ENCODE data around the gene OPRM1. TPM values are rescaled to one million over a fixed set of nuclear protein-coding genes. Genes with fewer than 3 reads are reported as not detected.

OPRM1 gene
- total and polyA plus RNA-seq, 4 donors = not detected

DNA sequence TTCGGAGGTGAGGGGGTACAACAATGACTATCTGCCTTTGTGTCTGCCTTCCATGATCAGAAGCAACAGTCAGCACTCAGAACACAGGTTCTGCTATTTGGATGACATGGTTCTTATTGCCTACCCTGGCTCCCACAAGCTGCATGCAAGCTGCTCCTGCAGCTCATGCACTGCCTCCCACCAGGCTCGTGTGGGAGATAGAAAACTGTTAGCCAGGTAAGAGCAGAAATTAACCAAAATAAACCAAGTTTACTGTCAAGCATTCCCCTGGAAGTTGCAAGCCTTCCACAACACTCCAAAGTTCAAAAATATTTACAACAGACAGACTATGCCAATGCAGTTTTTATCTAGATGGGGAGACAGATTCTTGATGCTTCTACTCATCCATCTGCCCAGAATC, 31.0 kb downstream of the OPRM1 start:
- H3K4me3 ChIP-seq (ENCODE audit: low read depth in 1 of 3, low read length in 3 of 3) = no peak overlapping the region
- no peak overlapping the region for H3K9ac ChIP-seq (ENCODE audit: low read depth in 1 of 2, low read length in 2 of 2)
- no peak overlapping the region for H3K27ac ChIP-seq (ENCODE audit: low read depth in 1 of 2, low read length in 2 of 2)
- peaks cover 0 to 3% (median 0%) of the 10 kb centered on the region in 4 donors for H3K9me3 ChIP-seq (ENCODE audit: control insufficient read depth in 4 of 4, low read length in 3 of 4)
- TF ChIP-seq JUND (IDR thresholded peaks at IDR 0.05) (no peak), FOXA1 (IDR thresholded peaks at IDR 0.05) (no peak), FOXA2 (IDR thresholded peaks at IDR 0.05) (no peak), NR2F2 (IDR thresholded peaks at IDR 0.05) (no peak)
- TF ChIP-seq, protein P1, sequence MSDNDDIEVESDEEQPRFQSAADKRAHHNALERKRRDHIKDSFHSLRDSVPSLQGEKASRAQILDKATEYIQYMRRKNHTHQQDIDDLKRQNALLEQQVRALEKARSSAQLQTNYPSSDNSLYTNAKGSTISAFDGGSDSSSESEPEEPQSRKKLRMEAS (IDR thresholded peaks at IDR 0.05) = no peak
- no peaks in the 10 kb centered on the region for H3K4me1 ChIP-seq (ENCODE audit: control insufficient read depth in 4 of 4, insufficient read depth in 4 of 4, low read length in 3 of 4)
- H3K36me3 ChIP-seq (ENCODE audit: control insufficient read depth in 4 of 4, insufficient read depth in 3 of 4, low read depth in 1 of 4, low read length in 3 of 4) = no peaks in the 10 kb centered on the region
- no peak for DNase-seq (ENCODE audit: low spot score)
- H3K27me3 ChIP-seq (ENCODE audit: control insufficient read depth in 4 of 4, insufficient read depth in 4 of 4, low read length in 3 of 4) = no peaks in the 10 kb centered on the region
- WGBS = 51% methylated on average over 2 of the region's 2 CpGs

DNA sequence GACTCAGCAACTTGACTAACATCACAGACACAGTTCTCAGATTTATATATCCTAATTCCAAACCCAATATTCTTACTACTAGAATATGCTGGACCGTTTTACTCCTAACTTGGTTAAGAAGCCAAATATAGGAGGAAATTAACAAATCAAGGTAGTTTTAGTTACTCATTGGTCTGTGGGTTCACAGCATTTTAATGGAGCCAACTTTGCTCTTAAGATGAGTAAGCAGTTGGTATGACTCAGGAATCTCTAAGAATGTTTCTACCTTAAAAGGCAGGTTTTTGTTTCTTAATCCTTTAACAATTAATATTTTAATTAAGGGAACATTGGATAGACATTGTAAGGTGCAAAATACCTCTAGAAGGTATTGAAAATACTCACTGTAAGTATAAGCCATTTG, 31.6 kb downstream of the OPRM1 start:
- Histone ChIP-seq H3K27ac (ENCODE audit: low read depth in 1 of 2, low read length in 2 of 2) (no peak overlapping the region), H3K36me3 (ENCODE audit: control insufficient read depth in 4 of 4, insufficient read depth in 3 of 4, low read depth in 1 of 4, low read length in 3 of 4) (no peaks in the 10 kb centered on the region), H3K27me3 (ENCODE audit: control insufficient read depth in 4 of 4, insufficient read depth in 4 of 4, low read length in 3 of 4) (no peaks in the 10 kb centered on the region), H3K9me3 (ENCODE audit: control insufficient read depth in 4 of 4, low read length in 3 of 4) (peaks cover 0 to 3% (median 0%) of the 10 kb centered on the region in 4 donors), H3K9ac (ENCODE audit: low read depth in 1 of 2, low read length in 2 of 2) (no peak overlapping the region), H3K4me3 (ENCODE audit: low read depth in 1 of 3, low read length in 3 of 3) (no peak overlapping the region), H3K4me1 (ENCODE audit: control insufficient read depth in 4 of 4, insufficient read depth in 4 of 4, low read length in 3 of 4) (no peaks in the 10 kb centered on the region)
- DNase-seq (ENCODE audit: low spot score) = no peak
- TF ChIP-seq, protein P2, sequence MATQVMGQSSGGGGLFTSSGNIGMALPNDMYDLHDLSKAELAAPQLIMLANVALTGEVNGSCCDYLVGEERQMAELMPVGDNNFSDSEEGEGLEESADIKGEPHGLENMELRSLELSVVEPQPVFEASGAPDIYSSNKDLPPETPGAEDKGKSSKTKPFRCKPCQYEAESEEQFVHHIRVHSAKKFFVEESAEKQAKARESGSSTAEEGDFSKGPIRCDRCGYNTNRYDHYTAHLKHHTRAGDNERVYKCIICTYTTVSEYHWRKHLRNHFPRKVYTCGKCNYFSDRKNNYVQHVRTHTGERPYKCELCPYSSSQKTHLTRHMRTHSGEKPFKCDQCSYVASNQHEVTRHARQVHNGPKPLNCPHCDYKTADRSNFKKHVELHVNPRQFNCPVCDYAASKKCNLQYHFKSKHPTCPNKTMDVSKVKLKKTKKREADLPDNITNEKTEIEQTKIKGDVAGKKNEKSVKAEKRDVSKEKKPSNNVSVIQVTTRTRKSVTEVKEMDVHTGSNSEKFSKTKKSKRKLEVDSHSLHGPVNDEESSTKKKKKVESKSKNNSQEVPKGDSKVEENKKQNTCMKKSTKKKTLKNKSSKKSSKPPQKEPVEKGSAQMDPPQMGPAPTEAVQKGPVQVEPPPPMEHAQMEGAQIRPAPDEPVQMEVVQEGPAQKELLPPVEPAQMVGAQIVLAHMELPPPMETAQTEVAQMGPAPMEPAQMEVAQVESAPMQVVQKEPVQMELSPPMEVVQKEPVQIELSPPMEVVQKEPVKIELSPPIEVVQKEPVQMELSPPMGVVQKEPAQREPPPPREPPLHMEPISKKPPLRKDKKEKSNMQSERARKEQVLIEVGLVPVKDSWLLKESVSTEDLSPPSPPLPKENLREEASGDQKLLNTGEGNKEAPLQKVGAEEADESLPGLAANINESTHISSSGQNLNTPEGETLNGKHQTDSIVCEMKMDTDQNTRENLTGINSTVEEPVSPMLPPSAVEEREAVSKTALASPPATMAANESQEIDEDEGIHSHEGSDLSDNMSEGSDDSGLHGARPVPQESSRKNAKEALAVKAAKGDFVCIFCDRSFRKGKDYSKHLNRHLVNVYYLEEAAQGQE (IDR thresholded peaks at IDR 0.05) = no peak
- no peak for TF ChIP-seq HNF4A (conservative IDR thresholded peaks at IDR 0.05)
- no peak for TF ChIP-seq NR2F2 (IDR thresholded peaks at IDR 0.05)
- TF ChIP-seq JUND (IDR thresholded peaks at IDR 0.05) = no peak
- no peak for TF ChIP-seq SP1 (IDR thresholded peaks at IDR 0.05)
- no peak for TF ChIP-seq FOXA2 (IDR thresholded peaks at IDR 0.05)
- TF ChIP-seq TAF1 (conservative IDR thresholded peaks at IDR 0.05) = no peak
- TF ChIP-seq YY1 (IDR thresholded peaks at IDR 0.05) = no peak
- TF ChIP-seq, protein P3, sequence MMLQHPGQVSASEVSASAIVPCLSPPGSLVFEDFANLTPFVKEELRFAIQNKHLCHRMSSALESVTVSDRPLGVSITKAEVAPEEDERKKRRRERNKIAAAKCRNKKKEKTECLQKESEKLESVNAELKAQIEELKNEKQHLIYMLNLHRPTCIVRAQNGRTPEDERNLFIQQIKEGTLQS (IDR thresholded peaks at IDR 0.05) = no peak
- no peak for TF ChIP-seq RAD21 (IDR thresholded peaks at IDR 0.05)
- TF ChIP-seq RXRA (IDR thresholded peaks at IDR 0.05) = no peak
- WGBS = 48% methylated on average over 1 of the region's 1 CpG

DNA sequence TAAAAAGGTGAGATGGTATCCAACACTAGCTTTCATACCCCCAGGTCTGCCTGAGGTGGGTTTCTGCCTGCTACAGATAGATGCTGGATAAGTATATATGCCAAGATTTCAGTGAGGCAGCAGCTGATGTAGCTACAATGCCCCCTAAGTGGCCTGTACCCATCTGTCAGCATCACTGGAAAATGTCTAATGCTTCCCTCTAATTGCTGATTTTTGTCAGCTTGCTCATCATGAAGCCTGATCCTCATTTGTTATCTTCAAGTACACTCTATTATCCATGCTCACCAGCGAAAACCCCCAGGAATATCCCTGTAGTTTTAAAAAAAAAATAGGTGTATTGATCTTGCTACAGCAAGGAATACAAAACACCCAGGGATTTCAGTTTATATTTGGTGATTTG, 32.2 kb downstream of the OPRM1 start:
- TF ChIP-seq RAD21 (IDR thresholded peaks at IDR 0.05) (no peak), NR2F2 (IDR thresholded peaks at IDR 0.05) (no peak), RXRA (IDR thresholded peaks at IDR 0.05) (no peak), GABPA (IDR thresholded peaks at IDR 0.05 in 1 of 2, conservative IDR thresholded peaks at IDR 0.05 in 1 of 2) (no peak), YY1 (IDR thresholded peaks at IDR 0.05) (no peak)
- TF ChIP-seq, protein P4, sequence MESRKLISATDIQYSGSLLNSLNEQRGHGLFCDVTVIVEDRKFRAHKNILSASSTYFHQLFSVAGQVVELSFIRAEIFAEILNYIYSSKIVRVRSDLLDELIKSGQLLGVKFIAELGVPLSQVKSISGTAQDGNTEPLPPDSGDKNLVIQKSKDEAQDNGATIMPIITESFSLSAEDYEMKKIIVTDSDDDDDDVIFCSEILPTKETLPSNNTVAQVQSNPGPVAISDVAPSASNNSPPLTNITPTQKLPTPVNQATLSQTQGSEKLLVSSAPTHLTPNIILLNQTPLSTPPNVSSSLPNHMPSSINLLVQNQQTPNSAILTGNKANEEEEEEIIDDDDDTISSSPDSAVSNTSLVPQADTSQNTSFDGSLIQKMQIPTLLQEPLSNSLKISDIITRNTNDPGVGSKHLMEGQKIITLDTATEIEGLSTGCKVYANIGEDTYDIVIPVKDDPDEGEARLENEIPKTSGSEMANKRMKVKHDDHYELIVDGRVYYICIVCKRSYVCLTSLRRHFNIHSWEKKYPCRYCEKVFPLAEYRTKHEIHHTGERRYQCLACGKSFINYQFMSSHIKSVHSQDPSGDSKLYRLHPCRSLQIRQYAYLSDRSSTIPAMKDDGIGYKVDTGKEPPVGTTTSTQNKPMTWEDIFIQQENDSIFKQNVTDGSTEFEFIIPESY (IDR thresholded peaks at IDR 0.05) = no peak
- TF ChIP-seq, protein P1 (IDR thresholded peaks at IDR 0.05) = no peak
- TF ChIP-seq, protein P2 (IDR thresholded peaks at IDR 0.05) = no peak
- H3K9me3 ChIP-seq (ENCODE audit: control insufficient read depth in 4 of 4, low read length in 3 of 4) = peaks cover 0 to 3% (median 0%) of the 10 kb centered on the region in 4 donors
- H3K36me3 ChIP-seq (ENCODE audit: control insufficient read depth in 4 of 4, insufficient read depth in 3 of 4, low read depth in 1 of 4, low read length in 3 of 4) = no peaks in the 10 kb centered on the region
- H3K27me3 ChIP-seq (ENCODE audit: control insufficient read depth in 4 of 4, insufficient read depth in 4 of 4, low read length in 3 of 4) = no peaks in the 10 kb centered on the region
- no peak overlapping the region for H3K27ac ChIP-seq (ENCODE audit: low read depth in 1 of 2, low read length in 2 of 2)
- H3K9ac ChIP-seq (ENCODE audit: low read depth in 1 of 2, low read length in 2 of 2) = no peak overlapping the region
- no peak overlapping the region for H3K4me3 ChIP-seq (ENCODE audit: low read depth in 1 of 3, low read length in 3 of 3)
- no peak for DNase-seq (ENCODE audit: low spot score)
- no peaks in the 10 kb centered on the region for H3K4me1 ChIP-seq (ENCODE audit: control insufficient read depth in 4 of 4, insufficient read depth in 4 of 4, low read length in 3 of 4)
- WGBS = 43% methylated on average over 1 of the region's 1 CpG

Data from liver (tissue), 9 donors.